ENCODE measurements around the gene ARID3C.

ARID3C gene

GRCh38 chr9:34611251-34611810, 17.5 kb downstream of the ARID3C start:
- peaks cover 10 to 29% (median 27%) of the 10 kb centered on the region in 3 donors for H3K36me3 ChIP-seq
- TF ChIP-seq CTCF (IDR thresholded peaks at IDR 0.05): no peak
- no peaks in the 10 kb centered on the region for H3K9me3 ChIP-seq
- intact Hi-C loops (cut with DNase I; ENCODE audit: low total_unique reads): loop anchor here (10.0 kb wide), 2 partner anchors 93 to 157 kb away; partner anchors contain the start of genes DNAI1 and FAM219A
- DNase-seq: no peak
- peak overlapping the region; percentile 60 to 63 for H3K4me3 ChIP-seq
- peak overlapping the region; percentile 76 to 83 for H3K27ac ChIP-seq
- peaks cover 0 to 24% (median 20%) of the 10 kb centered on the region in 4 donors for H3K4me1 ChIP-seq
- no peaks in the 10 kb centered on the region for H3K27me3 ChIP-seq

- no peak for TF ChIP-seq CTCF (IDR thresholded peaks at IDR 0.05)
- no peak for DNase-seq
These were observed 18.2 kb downstream of the ARID3C start for GRCh38 chr9:34610434-34611206.

GRCh38 chr9:34607331-34607730, 21.5 kb downstream of the ARID3C start:
- H3K27ac ChIP-seq: no peak overlapping the region
- intact Hi-C loops (cut with DNase I; ENCODE audit: low total_unique reads): no loop called here
- no peak for DNase-seq

More at GRCh38 chr9:34610434-34611206, 18.2 kb downstream of the ARID3C start:
- H3K36me3 ChIP-seq: peaks cover 3 to 22% (median 21%) of the 10 kb centered on the region in 3 donors
- H3K9me3 ChIP-seq: no peaks in the 10 kb centered on the region
- intact Hi-C loops (cut with DNase I; ENCODE audit: low total_unique reads): loop anchor here (10.0 kb wide), 2 partner anchors 94 to 156 kb away; partner anchors contain the start of genes DNAI1 and FAM219A
- H3K27me3 ChIP-seq: no peaks in the 10 kb centered on the region
- no peak overlapping the region for H3K27ac ChIP-seq
- no peak overlapping the region for H3K4me3 ChIP-seq
- H3K4me1 ChIP-seq: peaks cover 0 to 24% (median 20%) of the 10 kb centered on the region in 4 donors

GRCh38 chr9:34606905-34607304, 22.0 kb downstream of the ARID3C start:
- TF ChIP-seq CTCF (IDR thresholded peaks at IDR 0.05): no peak
- H3K4me1 ChIP-seq: peaks cover 0 to 12% (median 9%) of the 10 kb centered on the region in 4 donors
- intact Hi-C loops (cut with DNase I; ENCODE audit: low total_unique reads): no loop called here

More at GRCh38 chr9:34607331-34607730, 21.5 kb downstream of the ARID3C start:
- Histone ChIP-seq H3K4me3 (no peak overlapping the region), H3K36me3 (no peaks in the 10 kb centered on the region), H3K4me1 (peaks cover 0 to 14% (median 11%) of the 10 kb centered on the region in 4 donors), H3K9me3 (no peaks in the 10 kb centered on the region), H3K27me3 (no peaks in the 10 kb centered on the region)
- TF ChIP-seq CTCF (IDR thresholded peaks at IDR 0.05): no peak

GRCh38 chr9:34606190-34606589, 22.7 kb downstream of the ARID3C start:
- Histone ChIP-seq H3K4me3 (no peak overlapping the region), H3K27ac (no peak overlapping the region), H3K4me1 (peaks cover 0 to 7% (median 4%) of the 10 kb centered on the region in 4 donors), H3K27me3 (no peaks in the 10 kb centered on the region), H3K36me3 (no peaks in the 10 kb centered on the region), H3K9me3 (no peaks in the 10 kb centered on the region)
- intact Hi-C loops (cut with DNase I; ENCODE audit: low total_unique reads): no loop called here
- no peak for DNase-seq
- no peak for TF ChIP-seq CTCF (IDR thresholded peaks at IDR 0.05)

More at GRCh38 chr9:34606905-34607304, 22.0 kb downstream of the ARID3C start:
- no peaks in the 10 kb centered on the region for H3K9me3 ChIP-seq
- H3K36me3 ChIP-seq: no peaks in the 10 kb centered on the region
- DNase-seq: no peak
- no peak overlapping the region for H3K27ac ChIP-seq
- H3K4me3 ChIP-seq: no peak overlapping the region
- H3K27me3 ChIP-seq: no peaks in the 10 kb centered on the region

Measured in tibial artery (tissue), 4 donors.